ENCODE measurements around the gene DAGLA. TPM values are rescaled to one million over a fixed set of nuclear protein-coding genes. Genes with fewer than 3 reads are reported as not detected.

DAGLA gene
- total RNA-seq, 4 donors from 2014 or later = 0.29 to 5.4 (median 1.9) TPM

- no peak for DNase-seq
- Histone ChIP-seq H3K36me3 (no peaks in the 10 kb centered on the region), H3K27ac (no peak overlapping the region), H3K4me1 (no peaks in the 10 kb centered on the region), H3K27me3 (no peaks in the 10 kb centered on the region), H3K4me3 (no peak overlapping the region), H3K9me3 (no peaks in the 10 kb centered on the region)
- TF ChIP-seq CTCF (IDR thresholded peaks at IDR 0.05) (no peak), POLR2A (IDR thresholded peaks at IDR 0.05) (no peak)
- intact Hi-C loops (cut with DNase I; ENCODE audit: low total_unique reads) = no loop called here
Measured at GRCh38 chr11:61709572-61709971, 29.4 kb downstream of the DAGLA start.

- H3K4me3 ChIP-seq = no peak overlapping the region
- no peaks in the 10 kb centered on the region for H3K27me3 ChIP-seq
- no peak for DNase-seq
- no peaks in the 10 kb centered on the region for H3K9me3 ChIP-seq
- no peak for TF ChIP-seq CTCF (IDR thresholded peaks at IDR 0.05)
- TF ChIP-seq POLR2A (IDR thresholded peaks at IDR 0.05) = no peak
- no peaks in the 10 kb centered on the region for H3K36me3 ChIP-seq
- H3K27ac ChIP-seq = no peak overlapping the region
- no peaks in the 10 kb centered on the region for H3K4me1 ChIP-seq
- intact Hi-C loops (cut with DNase I; ENCODE audit: low total_unique reads) = no loop called here
Measured at GRCh38 chr11:61710019-61710418, 29.8 kb downstream of the DAGLA start.

- TF ChIP-seq POLR2A (IDR thresholded peaks at IDR 0.05) = no peak
- no peak for TF ChIP-seq CTCF (IDR thresholded peaks at IDR 0.05)
- Histone ChIP-seq H3K4me3 (no peak overlapping the region), H3K4me1 (no peaks in the 10 kb centered on the region), H3K36me3 (no peaks in the 10 kb centered on the region), H3K27ac (no peak overlapping the region), H3K9me3 (no peaks in the 10 kb centered on the region), H3K27me3 (no peaks in the 10 kb centered on the region)
- intact Hi-C loops (cut with DNase I; ENCODE audit: low total_unique reads) = no loop called here
- DNase-seq = no peak
Measured at GRCh38 chr11:61711037-61711436, 30.8 kb downstream of the DAGLA start.

- no peak for DNase-seq
- intact Hi-C loops (cut with DNase I; ENCODE audit: low total_unique reads) = no loop called here
- H3K36me3 ChIP-seq = no peaks in the 10 kb centered on the region
- no peaks in the 10 kb centered on the region for H3K27me3 ChIP-seq
- TF ChIP-seq POLR2A (IDR thresholded peaks at IDR 0.05) (no peak), CTCF (IDR thresholded peaks at IDR 0.05) (no peak)
- H3K27ac ChIP-seq = no peak overlapping the region
- H3K4me1 ChIP-seq = no peaks in the 10 kb centered on the region
- H3K4me3 ChIP-seq = no peak overlapping the region
- no peaks in the 10 kb centered on the region for H3K9me3 ChIP-seq
Measured at GRCh38 chr11:61711498-61711897, 31.3 kb downstream of the DAGLA start.

- no peak overlapping the region for H3K4me3 ChIP-seq
- no peak for TF ChIP-seq POLR2A (IDR thresholded peaks at IDR 0.05)
- TF ChIP-seq CTCF (IDR thresholded peaks at IDR 0.05) = no peak
- no peaks in the 10 kb centered on the region for H3K9me3 ChIP-seq
- H3K27ac ChIP-seq = no peak overlapping the region
- H3K4me1 ChIP-seq = no peaks in the 10 kb centered on the region
- no peak for DNase-seq
- no peaks in the 10 kb centered on the region for H3K36me3 ChIP-seq
- intact Hi-C loops (cut with DNase I; ENCODE audit: low total_unique reads) = no loop called here
- no peaks in the 10 kb centered on the region for H3K27me3 ChIP-seq
Measured at GRCh38 chr11:61712314-61712713, 32.1 kb downstream of the DAGLA start.

All from uterus (tissue), 4 donors.